ENCODE results near the gene CAMK4. TPM values are rescaled to one million over a fixed set of nuclear protein-coding genes. Genes with fewer than 3 reads are reported as not detected.

Gene CAMK4
- total RNA-seq, 1 donor, result 1.3 TPM

DNA sequence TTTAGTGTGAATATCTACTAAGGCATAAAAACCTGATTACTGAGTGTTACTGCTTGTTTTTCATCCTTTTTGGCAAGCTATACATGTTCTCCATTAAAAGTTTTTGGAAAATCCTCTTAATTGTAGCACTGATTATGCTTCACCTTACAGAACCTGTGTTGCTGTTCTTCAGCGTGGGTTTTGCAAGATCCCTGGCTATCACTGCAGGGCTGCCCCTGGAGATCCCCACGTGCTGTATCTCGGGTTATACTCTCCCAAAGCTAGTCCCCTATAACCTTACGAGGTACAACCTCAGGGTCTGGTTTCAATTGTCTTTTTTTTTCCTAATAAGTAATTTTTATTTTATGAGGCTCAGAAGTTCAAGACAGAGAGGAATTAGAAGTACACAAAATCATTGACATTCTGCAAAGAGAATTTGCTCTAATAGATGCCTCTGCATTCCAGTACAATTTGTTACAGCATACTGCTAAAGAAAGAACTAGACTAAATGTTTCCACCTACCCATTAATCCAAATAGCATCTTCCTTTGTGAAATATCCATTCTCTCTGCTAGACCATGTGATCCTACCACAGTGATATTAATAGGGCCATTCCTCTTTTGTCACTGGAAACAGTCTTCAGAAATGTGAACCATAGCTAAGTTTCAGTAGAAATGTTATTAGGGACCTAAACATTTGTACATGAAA, 25.8 kb upstream of the CAMK4 start:
- TF ChIP-seq, protein P1, sequence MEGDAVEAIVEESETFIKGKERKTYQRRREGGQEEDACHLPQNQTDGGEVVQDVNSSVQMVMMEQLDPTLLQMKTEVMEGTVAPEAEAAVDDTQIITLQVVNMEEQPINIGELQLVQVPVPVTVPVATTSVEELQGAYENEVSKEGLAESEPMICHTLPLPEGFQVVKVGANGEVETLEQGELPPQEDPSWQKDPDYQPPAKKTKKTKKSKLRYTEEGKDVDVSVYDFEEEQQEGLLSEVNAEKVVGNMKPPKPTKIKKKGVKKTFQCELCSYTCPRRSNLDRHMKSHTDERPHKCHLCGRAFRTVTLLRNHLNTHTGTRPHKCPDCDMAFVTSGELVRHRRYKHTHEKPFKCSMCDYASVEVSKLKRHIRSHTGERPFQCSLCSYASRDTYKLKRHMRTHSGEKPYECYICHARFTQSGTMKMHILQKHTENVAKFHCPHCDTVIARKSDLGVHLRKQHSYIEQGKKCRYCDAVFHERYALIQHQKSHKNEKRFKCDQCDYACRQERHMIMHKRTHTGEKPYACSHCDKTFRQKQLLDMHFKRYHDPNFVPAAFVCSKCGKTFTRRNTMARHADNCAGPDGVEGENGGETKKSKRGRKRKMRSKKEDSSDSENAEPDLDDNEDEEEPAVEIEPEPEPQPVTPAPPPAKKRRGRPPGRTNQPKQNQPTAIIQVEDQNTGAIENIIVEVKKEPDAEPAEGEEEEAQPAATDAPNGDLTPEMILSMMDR (IDR thresholded peaks at IDR 0.05; ENCODE audit: insufficient read depth, low read depth, low read length), result no peak
- no peak overlapping the region for H3K4me3 ChIP-seq (ENCODE audit: low read depth, low read length)
- DNase-seq (ENCODE audit: low read depth), result no peak

DNA sequence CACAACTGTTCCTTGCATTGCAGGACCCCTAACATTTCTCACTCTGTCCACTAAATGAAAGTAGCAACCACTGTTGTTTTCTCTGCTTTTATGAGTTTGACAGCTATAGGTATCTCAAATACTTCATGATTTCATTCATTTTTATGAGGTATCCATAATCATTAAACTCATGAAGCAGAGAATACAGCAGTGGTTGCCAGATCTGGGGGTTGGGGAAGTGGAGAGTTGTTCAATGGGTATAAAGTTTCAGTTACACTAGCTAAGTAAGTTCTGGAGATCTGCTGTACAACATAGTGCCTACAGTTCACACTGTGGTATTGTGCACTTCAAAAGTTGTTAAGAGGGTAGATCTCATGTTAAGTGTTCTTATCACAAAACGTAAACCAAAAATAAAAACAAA, 23.4 kb upstream of the CAMK4 start:
- no peak overlapping the region for H3K4me3 ChIP-seq (ENCODE audit: low read depth, low read length)
- no peak for DNase-seq (ENCODE audit: low read depth)
- TF ChIP-seq, protein P1 (IDR thresholded peaks at IDR 0.05; ENCODE audit: insufficient read depth, low read depth, low read length), result no peak

DNA sequence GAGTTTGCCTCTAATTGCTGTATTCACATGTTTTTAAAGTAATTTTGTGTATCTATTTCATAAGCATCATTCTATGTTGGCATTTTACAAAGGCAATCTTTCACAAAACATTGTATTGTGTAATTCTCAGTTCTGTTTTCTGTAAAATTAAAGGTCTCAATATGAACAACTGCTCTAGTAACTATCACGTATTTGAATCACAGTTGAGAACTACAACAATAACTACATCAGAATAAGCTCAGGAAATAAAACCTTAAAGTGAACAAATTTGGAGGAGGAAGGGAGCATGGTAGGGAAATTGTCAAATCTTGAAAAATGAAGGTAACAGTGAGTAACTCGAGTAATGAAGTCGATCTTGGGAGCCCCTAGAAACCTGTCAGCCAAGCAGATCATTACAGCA, 22.5 kb upstream of the CAMK4 start:
- DNase-seq (ENCODE audit: low read depth), result no peak
- TF ChIP-seq, protein P1 (IDR thresholded peaks at IDR 0.05; ENCODE audit: insufficient read depth, low read depth, low read length), result no peak
- H3K4me3 ChIP-seq (ENCODE audit: low read depth, low read length), result no peak overlapping the region

DNA sequence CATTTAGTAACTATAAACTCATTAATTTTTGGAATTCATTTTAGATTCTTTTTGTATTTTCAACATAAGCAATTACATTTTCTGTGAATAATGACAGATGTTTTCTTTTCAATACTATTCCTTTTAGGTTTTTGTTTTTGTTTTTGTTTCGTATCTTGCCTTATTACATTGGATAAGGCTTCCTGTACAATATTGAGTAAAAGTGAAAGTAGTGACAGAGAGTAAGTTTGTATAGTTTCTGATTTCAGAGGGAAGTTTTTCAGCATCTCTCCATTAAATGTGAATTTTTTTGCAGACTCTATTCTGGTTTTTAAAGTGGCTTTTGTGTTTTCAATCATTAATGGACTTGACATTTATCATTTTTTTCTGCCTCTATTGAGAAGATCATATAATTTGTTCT, 12.8 kb upstream of the CAMK4 start:
- no peak for DNase-seq (ENCODE audit: low read depth)
- no peak overlapping the region for H3K4me3 ChIP-seq (ENCODE audit: low read depth, low read length)
- TF ChIP-seq, protein P1 (IDR thresholded peaks at IDR 0.05; ENCODE audit: insufficient read depth, low read depth, low read length), result no peak

DNA sequence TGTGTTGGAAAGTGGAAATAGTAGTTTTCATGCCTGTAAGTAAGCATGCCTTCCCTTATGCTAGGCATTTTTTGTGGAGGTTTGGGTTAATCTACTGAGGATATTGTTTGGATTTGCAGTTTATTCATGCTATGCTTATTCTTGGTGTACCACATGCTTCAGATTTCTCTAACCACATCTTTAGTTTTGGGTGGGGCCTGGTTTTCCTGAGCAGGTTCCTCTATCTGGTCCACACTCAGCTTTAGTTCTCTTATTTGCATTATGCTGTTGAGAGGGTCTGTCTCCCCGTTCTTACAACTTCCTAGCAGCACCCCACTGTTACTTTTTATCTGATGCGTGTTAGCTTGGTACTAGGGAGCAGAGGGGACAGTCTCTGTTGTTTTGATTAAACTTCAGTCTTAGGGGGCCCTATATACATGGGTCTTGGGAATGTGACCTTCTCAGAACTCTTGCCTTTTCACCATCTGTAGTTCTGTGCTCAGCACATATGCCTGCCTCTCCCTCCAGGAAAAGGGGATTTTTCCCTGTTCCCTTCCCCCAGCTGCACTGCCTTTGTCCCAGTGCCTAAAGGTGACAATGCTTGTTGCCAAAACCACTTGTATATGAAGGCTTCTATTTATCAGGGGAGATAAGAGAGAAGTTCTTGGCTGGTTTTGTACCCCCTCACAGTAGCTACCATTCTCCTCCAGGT, 10.0 kb upstream of the CAMK4 start:
- TF ChIP-seq, protein P1 (IDR thresholded peaks at IDR 0.05; ENCODE audit: insufficient read depth, low read depth, low read length), result no peak
- DNase-seq (ENCODE audit: low read depth), result no peak
- no peak overlapping the region for H3K4me3 ChIP-seq (ENCODE audit: low read depth, low read length)

DNA sequence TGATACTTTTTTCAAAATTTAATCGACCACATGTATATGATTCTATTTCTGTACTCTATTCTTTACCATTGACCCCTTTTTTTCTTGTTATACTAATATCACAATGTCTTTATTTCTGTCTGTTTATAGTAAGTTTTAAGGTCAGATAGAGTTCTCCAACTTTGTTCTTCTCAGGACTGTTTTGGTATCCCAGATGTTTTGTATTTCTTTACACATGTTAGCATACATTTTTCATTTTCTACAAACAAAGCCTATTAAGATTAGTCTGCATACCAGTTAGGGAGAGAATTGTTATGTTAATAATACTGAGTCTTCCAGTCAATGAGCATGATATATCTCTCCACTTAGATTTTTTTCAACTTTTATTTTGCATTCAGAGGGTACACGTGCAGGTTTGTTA, 8.2 kb upstream of the CAMK4 start:
- H3K4me3 ChIP-seq (ENCODE audit: low read depth, low read length), result no peak overlapping the region
- TF ChIP-seq, protein P1 (IDR thresholded peaks at IDR 0.05; ENCODE audit: insufficient read depth, low read depth, low read length), result no peak
- DNase-seq (ENCODE audit: low read depth), result no peak

All from fibroblast of villous mesenchyme (primary cell).